Measurements from ENCODE around the gene RAPGEF5. TPM values are rescaled to one million over a fixed set of nuclear protein-coding genes. Genes with fewer than 3 reads are reported as not detected.

Gene RAPGEF5
- total RNA-seq, 2 donors from 2014 or later = 16.7 to 23.2 TPM

DNA sequence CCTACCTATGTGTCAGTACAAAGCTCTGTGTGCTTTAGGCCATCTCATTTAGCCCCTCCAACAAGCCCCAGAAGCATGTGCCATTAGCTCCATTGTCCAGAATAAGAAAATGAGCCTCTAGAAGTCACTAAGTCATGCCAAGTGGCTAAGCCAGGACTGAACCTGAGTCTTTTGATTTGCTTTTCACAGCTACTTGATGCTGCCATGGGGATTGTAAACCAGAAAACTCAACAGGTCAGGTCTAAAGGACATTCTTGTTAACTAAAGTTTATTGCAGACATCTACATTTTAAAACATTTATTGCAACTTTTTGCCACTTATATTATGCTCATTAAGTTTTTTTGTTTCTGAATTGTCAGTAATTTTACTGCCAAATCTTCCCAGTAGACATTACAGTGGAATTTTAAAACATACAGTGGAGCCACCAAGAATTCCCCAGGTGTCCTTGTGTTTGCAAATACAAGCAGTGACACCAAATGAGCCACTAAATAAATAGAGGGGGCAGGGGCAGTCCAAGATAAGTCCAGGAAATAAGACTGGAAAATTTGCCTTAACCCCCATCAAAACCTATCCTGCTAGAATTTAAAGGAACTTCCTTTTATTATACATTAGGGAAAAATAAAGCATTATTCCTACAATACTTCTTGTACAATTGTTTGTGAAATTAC lies 115.9 kb downstream of the RAPGEF5 start:
- Mint-ChIP-seq H3K36me3 (ENCODE audit: low read depth) (no peaks in the 10 kb centered on the region), H3K27me3 (ENCODE audit: insufficient read depth) (no peaks in the 10 kb centered on the region), H3K27ac (no peak overlapping the region), H3K4me1 (peaks cover 27% of the 10 kb centered on the region), H3K4me3 (no peak overlapping the region), H3K9me3 (peaks cover 5% of the 10 kb centered on the region)
- no peak for DNase-seq
- no peaks in the 10 kb centered on the region for H3K27me3 ChIP-seq (ENCODE audit: control insufficient read depth, insufficient read depth, low read length, poor library complexity, severe bottlenecking)
- H3K9ac ChIP-seq (ENCODE audit: extremely low read depth, low read length, poor library complexity, severe bottlenecking) = no peak overlapping the region
- H3K36me3 ChIP-seq (ENCODE audit: control insufficient read depth, insufficient read depth, low read length) = no peaks in the 10 kb centered on the region
- H3K27ac ChIP-seq (ENCODE audit: low read depth, low read length) = no peak overlapping the region
- H3K9me3 ChIP-seq (ENCODE audit: control insufficient read depth, low read length) = peaks cover 7% of the 10 kb centered on the region
- peaks cover 3% of the 10 kb centered on the region for H3K4me1 ChIP-seq (ENCODE audit: control insufficient read depth, insufficient read depth, low read length)
- TF ChIP-seq, protein P1, sequence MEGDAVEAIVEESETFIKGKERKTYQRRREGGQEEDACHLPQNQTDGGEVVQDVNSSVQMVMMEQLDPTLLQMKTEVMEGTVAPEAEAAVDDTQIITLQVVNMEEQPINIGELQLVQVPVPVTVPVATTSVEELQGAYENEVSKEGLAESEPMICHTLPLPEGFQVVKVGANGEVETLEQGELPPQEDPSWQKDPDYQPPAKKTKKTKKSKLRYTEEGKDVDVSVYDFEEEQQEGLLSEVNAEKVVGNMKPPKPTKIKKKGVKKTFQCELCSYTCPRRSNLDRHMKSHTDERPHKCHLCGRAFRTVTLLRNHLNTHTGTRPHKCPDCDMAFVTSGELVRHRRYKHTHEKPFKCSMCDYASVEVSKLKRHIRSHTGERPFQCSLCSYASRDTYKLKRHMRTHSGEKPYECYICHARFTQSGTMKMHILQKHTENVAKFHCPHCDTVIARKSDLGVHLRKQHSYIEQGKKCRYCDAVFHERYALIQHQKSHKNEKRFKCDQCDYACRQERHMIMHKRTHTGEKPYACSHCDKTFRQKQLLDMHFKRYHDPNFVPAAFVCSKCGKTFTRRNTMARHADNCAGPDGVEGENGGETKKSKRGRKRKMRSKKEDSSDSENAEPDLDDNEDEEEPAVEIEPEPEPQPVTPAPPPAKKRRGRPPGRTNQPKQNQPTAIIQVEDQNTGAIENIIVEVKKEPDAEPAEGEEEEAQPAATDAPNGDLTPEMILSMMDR (conservative IDR thresholded peaks at IDR 0.05) = no peak
- no peak overlapping the region for H3K4me3 ChIP-seq (ENCODE audit: low read length)

DNA sequence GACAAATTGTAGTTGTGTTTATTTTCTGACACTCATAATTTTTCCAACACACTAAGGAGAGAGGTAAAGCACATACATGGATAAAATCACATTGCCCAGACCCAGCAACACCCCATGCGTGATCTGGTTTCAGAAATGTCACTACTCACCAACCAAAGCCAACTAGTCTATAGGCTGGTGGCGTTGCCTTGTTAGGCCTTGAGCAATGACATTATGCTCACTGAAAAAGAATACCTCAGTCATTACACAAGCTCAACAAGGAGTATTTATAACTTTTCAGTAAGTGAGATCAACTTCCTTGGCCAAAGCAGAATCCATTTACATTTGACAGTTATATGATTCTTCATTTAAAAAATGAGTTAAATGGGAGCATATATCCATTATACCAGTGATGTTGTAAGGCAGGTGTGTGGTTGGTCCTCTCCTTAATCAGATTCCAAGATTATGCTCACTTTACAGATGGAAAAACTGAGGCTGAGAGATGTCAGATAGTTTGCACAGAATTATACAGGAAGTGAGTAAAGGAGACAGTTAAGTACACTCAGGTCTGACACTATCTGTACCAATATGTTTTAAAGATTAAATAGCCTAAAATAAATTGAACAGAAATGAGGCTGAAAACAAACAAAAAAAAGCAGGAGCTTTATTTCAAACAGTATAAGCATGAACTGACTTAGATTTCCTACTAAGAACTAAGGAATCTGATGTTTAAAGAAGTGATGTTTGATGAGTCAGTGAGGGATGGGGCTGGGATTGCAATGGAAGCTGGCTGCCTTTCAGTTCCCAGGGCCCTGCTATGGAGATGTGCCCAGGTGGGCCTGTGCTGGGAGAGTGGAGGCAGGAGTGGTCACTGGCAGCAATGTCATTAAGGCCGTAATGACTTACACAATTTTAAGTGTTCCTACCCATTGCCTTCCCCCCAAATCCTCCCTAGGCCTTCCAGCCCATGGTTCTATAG lies 118.3 kb downstream of the RAPGEF5 start:
- WGBS, 2 experiments (ENCODE audit: insufficient coverage in 1 of 2, insufficient read length in 1 of 2) = 96 to 100% methylated on average over 1 to 3 of the region's 3 CpGs
- Histone ChIP-seq H3K27ac (ENCODE audit: low read depth, low read length) (no peak overlapping the region), H3K27me3 (ENCODE audit: control insufficient read depth, insufficient read depth, low read length, poor library complexity, severe bottlenecking) (no peaks in the 10 kb centered on the region), H3K9me3 (ENCODE audit: control insufficient read depth, low read length) (no peaks in the 10 kb centered on the region), H3K9ac (ENCODE audit: extremely low read depth, low read length, poor library complexity, severe bottlenecking) (no peak overlapping the region), H3K4me3 (ENCODE audit: low read length) (no peak overlapping the region), H3K36me3 (ENCODE audit: control insufficient read depth, insufficient read depth, low read length) (no peaks in the 10 kb centered on the region), H3K4me1 (ENCODE audit: control insufficient read depth, insufficient read depth, low read length) (peaks cover 12% of the 10 kb centered on the region)
- no peak for DNase-seq
- TF ChIP-seq, protein P1 (conservative IDR thresholded peaks at IDR 0.05) = no peak
- Mint-ChIP-seq H3K4me1 (peaks cover 47% of the 10 kb centered on the region), H3K27ac (no peak overlapping the region), H3K9me3 (no peaks in the 10 kb centered on the region), H3K4me3 (no peak overlapping the region), H3K36me3 (ENCODE audit: low read depth) (no peaks in the 10 kb centered on the region), H3K27me3 (ENCODE audit: insufficient read depth) (no peaks in the 10 kb centered on the region)

DNA sequence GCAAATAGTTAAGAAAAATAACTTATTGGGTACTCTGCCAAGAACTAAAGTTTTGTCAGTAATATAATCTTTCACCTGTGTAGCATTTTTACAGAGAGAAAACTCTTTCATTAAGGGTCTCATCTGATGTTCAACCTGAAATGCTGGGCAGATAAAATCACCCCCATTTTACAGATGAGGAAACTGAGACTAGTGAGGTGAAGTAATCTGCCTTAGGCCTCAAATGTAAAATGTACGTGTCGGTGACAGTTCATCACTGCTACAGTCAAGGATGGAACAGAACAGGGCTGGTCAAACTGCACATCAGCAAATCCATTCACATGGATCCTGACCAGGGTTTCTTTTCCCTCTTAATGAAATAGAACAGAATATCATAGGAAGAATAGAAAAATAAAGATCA lies 121.8 kb downstream of the RAPGEF5 start:
- H3K27me3 Mint-ChIP-seq (ENCODE audit: insufficient read depth) = no peaks in the 10 kb centered on the region
- no peak overlapping the region for H3K4me3 ChIP-seq (ENCODE audit: low read length)
- no peaks in the 10 kb centered on the region for H3K9me3 Mint-ChIP-seq
- no peak for DNase-seq
- no peaks in the 10 kb centered on the region for H3K27me3 ChIP-seq (ENCODE audit: control insufficient read depth, insufficient read depth, low read length, poor library complexity, severe bottlenecking)
- no peaks in the 10 kb centered on the region for H3K36me3 ChIP-seq (ENCODE audit: control insufficient read depth, insufficient read depth, low read length)
- peaks cover 57% of the 10 kb centered on the region for H3K4me1 Mint-ChIP-seq
- TF ChIP-seq, protein P1 (conservative IDR thresholded peaks at IDR 0.05) = no peak
- WGBS, 2 experiments (ENCODE audit: insufficient coverage in 1 of 2, insufficient read length in 1 of 2) = 95% methylated on average over 2 of the region's 2 CpGs; no CpG with 5 or more reads in 1 of the 2 experiments
- no peaks in the 10 kb centered on the region for H3K36me3 Mint-ChIP-seq (ENCODE audit: low read depth)
- peaks cover 18% of the 10 kb centered on the region for H3K4me1 ChIP-seq (ENCODE audit: control insufficient read depth, insufficient read depth, low read length)
- no peaks in the 10 kb centered on the region for H3K9me3 ChIP-seq (ENCODE audit: control insufficient read depth, low read length)
- no peak overlapping the region for H3K9ac ChIP-seq (ENCODE audit: extremely low read depth, low read length, poor library complexity, severe bottlenecking)
- no peak overlapping the region for H3K27ac Mint-ChIP-seq
- H3K4me3 Mint-ChIP-seq = no peak overlapping the region
- no peak overlapping the region for H3K27ac ChIP-seq (ENCODE audit: low read depth, low read length)
